NB4 (cell line): ENCODE data around the gene OS9.

Source experiments
- CTCF ChIP-seq: IDR thresholded peaks from one replicate; pipeline ENCODE4 v1.5.1; 2012; ENCODE audit warnings: low read depth, low read length
- MYC ChIP-seq: IDR thresholded peaks from 2 replicates; pipeline ENCODE4 v1.6.1; 2011; ENCODE audit warnings: low read depth, low read length
- POLR2A ChIP-seq: IDR thresholded peaks from 2 replicates; pipeline ENCODE4 v1.6.1; 2011; ENCODE audit warnings: mild to moderate bottlenecking; ENCODE audit not compliant: insufficient read length; ENCODE audit errors: extremely low read depth
- TF ChIP-seq, protein P1 (sequence below): IDR thresholded peaks from 2 replicates; pipeline ENCODE4 v1.6.1; 2011; ENCODE audit warnings: low read depth, low read length

GRCh38 chr12:57741844-57742738, 48.2 kb downstream of the OS9 start:
- TF ChIP-seq POLR2A (peak; percentile 61), CTCF (peak; percentile 57), MYC (peak; percentile 13; the same call in 1 of the 2 replicates)
- TF ChIP-seq, protein P1, sequence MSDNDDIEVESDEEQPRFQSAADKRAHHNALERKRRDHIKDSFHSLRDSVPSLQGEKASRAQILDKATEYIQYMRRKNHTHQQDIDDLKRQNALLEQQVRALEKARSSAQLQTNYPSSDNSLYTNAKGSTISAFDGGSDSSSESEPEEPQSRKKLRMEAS = no peak
